ENCODE data around the gene EID1.
"Not testable (repeated sequence)": the region's sequence is repeated elsewhere in the genome, so short reads cannot be mapped to it uniquely, and the experiment has no call there.

EID1 gene

GRCh38 chr15:48905847-48906246 lies 27.9 kb downstream of the EID1 start:
- Histone ChIP-seq H3K27me3 (replicated peaks in 2 of 5; ENCODE audit: control insufficient read depth in 4 of 5, insufficient read depth in 5 of 5, low read length in 4 of 5) (no peaks in the 10 kb centered on the region), H3K4me3 (ENCODE audit: control insufficient read depth in 1 of 7, extremely low read depth in 1 of 7, insufficient read depth in 4 of 7, low read depth in 2 of 7, low read length in 6 of 7) (no peak overlapping the region), H3K36me3 (ENCODE audit: control insufficient read depth in 4 of 4, insufficient read depth in 4 of 4, low read length in 3 of 4) (no peaks in the 10 kb centered on the region), H3K4me1 (ENCODE audit: control extremely low read depth in 1 of 4, control insufficient read depth in 4 of 4, insufficient read depth in 4 of 4, low read length in 3 of 4) (no peaks in the 10 kb centered on the region), H3K27ac (ENCODE audit: insufficient read depth in 1 of 2, low read depth in 1 of 2, low read length in 2 of 2, poor library complexity in 1 of 2, severe bottlenecking in 2 of 2) (no peak overlapping the region), H3K9me3 (ENCODE audit: control extremely low read depth in 1 of 5, control insufficient read depth in 4 of 5, insufficient read depth in 2 of 5, low read depth in 1 of 5, low read length in 4 of 5) (no peaks in the 10 kb centered on the region)
- POLR2A ChIA-PET, result interaction anchor here (0.6 kb wide), 1 partner anchor 115 kb away, joined by 3 read pairs; no protein-coding TSS in a partner anchor
- CTCF ChIA-PET, result no interaction called here
- 100% methylated on average over 1 of the region's 1 CpG for WGBS (ENCODE audit: insufficient coverage)
- DNase-seq, result no peak

GRCh38 chr15:48909313-48909712 lies 31.4 kb downstream of the EID1 start:
- POLR2A ChIA-PET; DNase-seq; CTCF ChIA-PET; H3K9me3 ChIP-seq (ENCODE audit: control extremely low read depth in 1 of 5, control insufficient read depth in 4 of 5, insufficient read depth in 2 of 5, low read depth in 1 of 5, low read length in 4 of 5); H3K4me1 ChIP-seq (ENCODE audit: control extremely low read depth in 1 of 4, control insufficient read depth in 4 of 4, insufficient read depth in 4 of 4, low read length in 3 of 4); H3K27ac ChIP-seq (ENCODE audit: insufficient read depth in 1 of 2, low read depth in 1 of 2, low read length in 2 of 2, poor library complexity in 1 of 2, severe bottlenecking in 2 of 2); H3K4me3 ChIP-seq (ENCODE audit: control insufficient read depth in 1 of 7, extremely low read depth in 1 of 7, insufficient read depth in 4 of 7, low read depth in 2 of 7, low read length in 6 of 7); H3K27me3 ChIP-seq (replicated peaks in 2 of 5; ENCODE audit: control insufficient read depth in 4 of 5, insufficient read depth in 5 of 5, low read length in 4 of 5); H3K36me3 ChIP-seq (ENCODE audit: control insufficient read depth in 4 of 4, insufficient read depth in 4 of 4, low read length in 3 of 4): not testable (repeated sequence)
- no CpG with 5 or more reads among the region's 2 CpGs for WGBS (ENCODE audit: insufficient coverage)

- H3K36me3 ChIP-seq (ENCODE audit: control insufficient read depth in 4 of 4, insufficient read depth in 4 of 4, low read length in 3 of 4); H3K9me3 ChIP-seq (ENCODE audit: control extremely low read depth in 1 of 5, control insufficient read depth in 4 of 5, insufficient read depth in 2 of 5, low read depth in 1 of 5, low read length in 4 of 5); DNase-seq; H3K4me1 ChIP-seq (ENCODE audit: control extremely low read depth in 1 of 4, control insufficient read depth in 4 of 4, insufficient read depth in 4 of 4, low read length in 3 of 4); H3K27me3 ChIP-seq (replicated peaks in 2 of 5; ENCODE audit: control insufficient read depth in 4 of 5, insufficient read depth in 5 of 5, low read length in 4 of 5); H3K4me3 ChIP-seq (ENCODE audit: control insufficient read depth in 1 of 7, extremely low read depth in 1 of 7, insufficient read depth in 4 of 7, low read depth in 2 of 7, low read length in 6 of 7); POLR2A ChIA-PET; H3K27ac ChIP-seq (ENCODE audit: insufficient read depth in 1 of 2, low read depth in 1 of 2, low read length in 2 of 2, poor library complexity in 1 of 2, severe bottlenecking in 2 of 2): not testable (repeated sequence)
- CTCF ChIA-PET, result interaction anchor here (0.7 kb wide), 1 partner anchor 49 kb away, joined by 3 read pairs; no protein-coding TSS in a partner anchor
- WGBS (ENCODE audit: insufficient coverage), result 100% methylated on average over 1 of the region's 2 CpGs
Observed at GRCh38 chr15:48910554-48910953, 32.6 kb downstream of the EID1 start.

- Histone ChIP-seq H3K27ac (ENCODE audit: insufficient read depth in 1 of 2, low read depth in 1 of 2, low read length in 2 of 2, poor library complexity in 1 of 2, severe bottlenecking in 2 of 2) (no peak overlapping the region), H3K9me3 (ENCODE audit: control extremely low read depth in 1 of 5, control insufficient read depth in 4 of 5, insufficient read depth in 2 of 5, low read depth in 1 of 5, low read length in 4 of 5) (no peaks in the 10 kb centered on the region), H3K27me3 (replicated peaks in 2 of 5; ENCODE audit: control insufficient read depth in 4 of 5, insufficient read depth in 5 of 5, low read length in 4 of 5) (no peaks in the 10 kb centered on the region), H3K4me3 (ENCODE audit: control insufficient read depth in 1 of 7, extremely low read depth in 1 of 7, insufficient read depth in 4 of 7, low read depth in 2 of 7, low read length in 6 of 7) (no peak overlapping the region), H3K4me1 (ENCODE audit: control extremely low read depth in 1 of 4, control insufficient read depth in 4 of 4, insufficient read depth in 4 of 4, low read length in 3 of 4) (no peaks in the 10 kb centered on the region), H3K36me3 (ENCODE audit: control insufficient read depth in 4 of 4, insufficient read depth in 4 of 4, low read length in 3 of 4) (no peaks in the 10 kb centered on the region)
- WGBS (ENCODE audit: insufficient coverage), result 80% methylated on average over 1 of the region's 4 CpGs
- ChIA-PET CTCF (no interaction called here), POLR2A (no interaction called here)
- DNase-seq, result no peak
Observed at GRCh38 chr15:48913141-48913540, 35.2 kb downstream of the EID1 start.

GRCh38 chr15:48914717-48915116 lies 36.8 kb downstream of the EID1 start:
- ChIA-PET POLR2A (no interaction called here), CTCF (interaction anchor here (0.9 kb wide), 1 partner anchor 15 kb away, joined by 3 read pairs; no protein-coding TSS in a partner anchor)
- no peak overlapping the region for H3K4me3 ChIP-seq (ENCODE audit: control insufficient read depth in 1 of 7, extremely low read depth in 1 of 7, insufficient read depth in 4 of 7, low read depth in 2 of 7, low read length in 6 of 7)
- DNase-seq, result peak in 2 of 3 donors; percentile 9 to 28
- no peaks in the 10 kb centered on the region for H3K27me3 ChIP-seq (replicated peaks in 2 of 5; ENCODE audit: control insufficient read depth in 4 of 5, insufficient read depth in 5 of 5, low read length in 4 of 5)
- no peaks in the 10 kb centered on the region for H3K4me1 ChIP-seq (ENCODE audit: control extremely low read depth in 1 of 4, control insufficient read depth in 4 of 4, insufficient read depth in 4 of 4, low read length in 3 of 4)
- WGBS (ENCODE audit: insufficient coverage), result 67% methylated on average over 1 of the region's 3 CpGs
- no peak overlapping the region for H3K27ac ChIP-seq (ENCODE audit: insufficient read depth in 1 of 2, low read depth in 1 of 2, low read length in 2 of 2, poor library complexity in 1 of 2, severe bottlenecking in 2 of 2)
- no peaks in the 10 kb centered on the region for H3K36me3 ChIP-seq (ENCODE audit: control insufficient read depth in 4 of 4, insufficient read depth in 4 of 4, low read length in 3 of 4)
- no peaks in the 10 kb centered on the region for H3K9me3 ChIP-seq (ENCODE audit: control extremely low read depth in 1 of 5, control insufficient read depth in 4 of 5, insufficient read depth in 2 of 5, low read depth in 1 of 5, low read length in 4 of 5)

- H3K36me3 ChIP-seq (ENCODE audit: control insufficient read depth in 4 of 4, insufficient read depth in 4 of 4, low read length in 3 of 4), result no peaks in the 10 kb centered on the region
- 93% methylated on average over 3 of the region's 3 CpGs for WGBS (ENCODE audit: insufficient coverage)
Observed at GRCh38 chr15:48915861-48916260, 37.9 kb downstream of the EID1 start.

GRCh38 chr15:48916721-48917120 lies 38.8 kb downstream of the EID1 start:
- POLR2A ChIA-PET, result no interaction called here
- CTCF ChIA-PET, result interaction anchor here (1.5 kb wide), 1 partner anchor 12 kb away, joined by 5 read pairs; no protein-coding TSS in a partner anchor
- no peak for DNase-seq
- no peaks in the 10 kb centered on the region for H3K9me3 ChIP-seq (ENCODE audit: control extremely low read depth in 1 of 5, control insufficient read depth in 4 of 5, insufficient read depth in 2 of 5, low read depth in 1 of 5, low read length in 4 of 5)
- H3K27ac ChIP-seq (ENCODE audit: insufficient read depth in 1 of 2, low read depth in 1 of 2, low read length in 2 of 2, poor library complexity in 1 of 2, severe bottlenecking in 2 of 2), result no peak overlapping the region
- no peak overlapping the region for H3K4me3 ChIP-seq (ENCODE audit: control insufficient read depth in 1 of 7, extremely low read depth in 1 of 7, insufficient read depth in 4 of 7, low read depth in 2 of 7, low read length in 6 of 7)
- WGBS (ENCODE audit: insufficient coverage), result no CpG with 5 or more reads among the region's 3 CpGs
- H3K36me3 ChIP-seq (ENCODE audit: control insufficient read depth in 4 of 4, insufficient read depth in 4 of 4, low read length in 3 of 4), result no peaks in the 10 kb centered on the region
- no peaks in the 10 kb centered on the region for H3K4me1 ChIP-seq (ENCODE audit: control extremely low read depth in 1 of 4, control insufficient read depth in 4 of 4, insufficient read depth in 4 of 4, low read length in 3 of 4)
- no peaks in the 10 kb centered on the region for H3K27me3 ChIP-seq (replicated peaks in 2 of 5; ENCODE audit: control insufficient read depth in 4 of 5, insufficient read depth in 5 of 5, low read length in 4 of 5)

More at GRCh38 chr15:48915861-48916260, 37.9 kb downstream of the EID1 start:
- ChIA-PET CTCF (interaction anchor here (0.9 to 1.5 kb wide), 2 partner anchors 11 to 45 kb away, joined by 3 to 5 read pairs; no protein-coding TSS in a partner anchor), POLR2A (no interaction called here)
- no peak for DNase-seq
- Histone ChIP-seq H3K27me3 (replicated peaks in 2 of 5; ENCODE audit: control insufficient read depth in 4 of 5, insufficient read depth in 5 of 5, low read length in 4 of 5) (no peaks in the 10 kb centered on the region), H3K9me3 (ENCODE audit: control extremely low read depth in 1 of 5, control insufficient read depth in 4 of 5, insufficient read depth in 2 of 5, low read depth in 1 of 5, low read length in 4 of 5) (no peaks in the 10 kb centered on the region), H3K4me3 (ENCODE audit: control insufficient read depth in 1 of 7, extremely low read depth in 1 of 7, insufficient read depth in 4 of 7, low read depth in 2 of 7, low read length in 6 of 7) (no peak overlapping the region), H3K27ac (ENCODE audit: insufficient read depth in 1 of 2, low read depth in 1 of 2, low read length in 2 of 2, poor library complexity in 1 of 2, severe bottlenecking in 2 of 2) (no peak overlapping the region), H3K4me1 (ENCODE audit: control extremely low read depth in 1 of 4, control insufficient read depth in 4 of 4, insufficient read depth in 4 of 4, low read length in 3 of 4) (no peaks in the 10 kb centered on the region)

Data from common myeloid progenitor, CD34-positive (primary cell).